HAP-1 (cell line): ENCODE results near the gene MYT1.
"Not testable (repeated sequence)": the region's sequence is repeated elsewhere in the genome, so short reads cannot be mapped to it uniquely, and the experiment has no call there.

ENCODE experiments used
- DNase-seq, 2 experiments: peaks; one replicate each; pipeline ENCODE4 v3.0.0-alpha.2; 2016 to 2020; ENCODE audit warnings: low spot score in 2 of 2
- H3K27me3 ChIP-seq: fragments of 250-450 bp; sonication (Bioruptor Pico); 2 replicates; pipeline ENCODE4 v1.5.1; 2020; ENCODE audit warnings: low read depth, mild to moderate bottlenecking, moderate library complexity
- H3K36me3 ChIP-seq: fragments of 250-450 bp; sonication (Bioruptor Pico); replicated peaks from 2 replicates; pipeline ENCODE4 v1.5.1; 2020; ENCODE audit warnings: mild to moderate bottlenecking
- H3K4me1 ChIP-seq: fragments of 250-450 bp; sonication (Bioruptor Pico); 2 replicates; pipeline ENCODE4 v1.5.1; 2020; ENCODE audit warnings: mild to moderate bottlenecking
- H3K4me3 ChIP-seq: fragments of 250-450 bp; sonication (Bioruptor Pico); 2 replicates; pipeline ENCODE4 v1.5.1; 2020; ENCODE audit warnings: mild to moderate bottlenecking, moderate library complexity
- H3K9me3 ChIP-seq: fragments of 250-450 bp; sonication (Bioruptor Pico); 2 replicates; pipeline ENCODE4 v1.5.1; 2020; ENCODE audit warnings: mild to moderate bottlenecking, moderate library complexity
- in situ Hi-C: fragments of 300-500 bp; cut with MboI; formaldehyde crosslinking; loops from 3 replicates; pipeline ENCODE4 v1.14.3; 2020; ENCODE audit warnings: low sequenced_read_pairs, inconsistent platforms, mixed read lengths

The MYT1 gene

GRCh38 chr20:64231621-64232550, 67.6 kb downstream of the MYT1 start:
- in situ Hi-C loops = no loop called here
- Histone ChIP-seq H3K36me3 (no peaks in the 10 kb centered on the region), H3K9me3 (no peaks in the 10 kb centered on the region), H3K4me1 (no peaks in the 10 kb centered on the region), H3K4me3 (no peak overlapping the region), H3K27me3 (no peaks in the 10 kb centered on the region)
- DNase-seq = no peak

DNA sequence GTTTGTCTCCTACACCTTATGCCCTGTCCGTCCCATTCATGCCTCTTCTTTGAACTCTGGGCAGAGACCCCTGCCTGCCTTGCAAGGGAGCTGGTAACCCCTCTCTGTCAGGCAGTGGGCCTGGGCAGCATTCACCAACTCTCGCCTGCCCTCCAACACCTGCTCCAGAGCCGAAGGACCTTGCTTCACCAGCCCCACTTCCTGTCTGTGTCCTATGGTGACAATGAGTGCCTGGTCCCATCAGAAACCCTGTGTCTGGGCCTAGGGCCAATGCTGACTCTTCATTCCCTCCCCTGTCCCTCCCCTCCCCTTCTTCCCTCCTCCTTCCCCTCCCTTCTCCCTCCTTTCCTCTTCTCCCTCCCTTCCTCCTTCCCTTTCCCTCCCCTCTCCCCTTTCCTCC, 68.5 kb downstream of the MYT1 start:
- no peaks in the 10 kb centered on the region for H3K36me3 ChIP-seq
- H3K27me3 ChIP-seq = no peaks in the 10 kb centered on the region
- DNase-seq = no peak
- no peak overlapping the region for H3K4me3 ChIP-seq
- H3K9me3 ChIP-seq = no peaks in the 10 kb centered on the region
- no peaks in the 10 kb centered on the region for H3K4me1 ChIP-seq
- in situ Hi-C loops = no loop called here

DNA sequence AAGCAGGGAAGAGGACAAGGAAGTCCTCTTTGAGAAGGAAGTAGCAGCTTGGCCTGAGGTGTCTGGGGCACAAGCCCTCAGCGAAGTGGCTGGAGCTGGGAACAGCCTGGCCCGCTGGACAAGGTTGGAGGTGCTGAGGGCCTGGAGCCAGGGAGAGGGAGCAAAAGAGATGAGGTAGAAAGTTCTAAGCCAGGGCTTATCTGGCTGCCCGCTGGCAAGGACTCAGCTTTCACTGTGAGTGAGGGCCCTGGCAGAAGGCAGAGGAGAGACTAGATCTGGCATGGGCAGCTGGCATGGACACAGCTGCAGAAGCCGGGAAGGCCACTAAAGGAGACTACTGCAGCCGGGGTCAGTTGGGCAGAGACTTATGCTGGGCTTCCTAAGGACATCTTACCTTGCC, 69.5 kb downstream of the MYT1 start:
- in situ Hi-C loops = no loop called here
- Histone ChIP-seq H3K9me3 (no peaks in the 10 kb centered on the region), H3K27me3 (no peaks in the 10 kb centered on the region), H3K4me1 (no peaks in the 10 kb centered on the region), H3K36me3 (no peaks in the 10 kb centered on the region), H3K4me3 (no peak overlapping the region)
- DNase-seq = no peak

DNA sequence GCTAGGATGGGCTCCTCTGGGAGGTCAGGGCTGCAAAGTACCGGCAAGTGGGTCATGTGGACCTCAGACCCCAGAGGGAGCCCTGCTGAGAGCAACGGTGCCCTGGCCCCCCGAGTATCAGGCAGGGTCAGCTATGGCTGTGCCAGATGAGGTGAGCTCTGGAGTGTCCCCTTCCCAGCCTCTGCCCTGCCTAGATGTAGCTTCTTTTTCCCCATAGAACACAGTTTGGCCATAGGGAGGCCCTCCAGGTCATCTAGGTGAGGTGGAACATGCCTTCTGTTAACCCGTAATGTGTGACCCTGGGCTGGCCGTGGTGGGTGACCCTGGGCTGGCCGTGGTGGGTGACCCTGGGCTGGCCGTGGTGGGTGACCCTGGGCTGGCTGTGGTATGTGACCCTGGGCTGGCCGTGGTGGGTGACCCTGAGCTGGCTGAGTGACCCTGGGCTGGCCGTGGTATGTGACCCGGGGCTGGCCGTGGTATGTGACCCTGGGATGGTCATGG, 70.1 kb downstream of the MYT1 start:
- Histone ChIP-seq H3K36me3 (no peaks in the 10 kb centered on the region), H3K4me1 (no peaks in the 10 kb centered on the region), H3K9me3 (no peaks in the 10 kb centered on the region), H3K27me3 (no peaks in the 10 kb centered on the region), H3K4me3 (no peak overlapping the region)
- no peak for DNase-seq
- in situ Hi-C loops = no loop called here

DNA sequence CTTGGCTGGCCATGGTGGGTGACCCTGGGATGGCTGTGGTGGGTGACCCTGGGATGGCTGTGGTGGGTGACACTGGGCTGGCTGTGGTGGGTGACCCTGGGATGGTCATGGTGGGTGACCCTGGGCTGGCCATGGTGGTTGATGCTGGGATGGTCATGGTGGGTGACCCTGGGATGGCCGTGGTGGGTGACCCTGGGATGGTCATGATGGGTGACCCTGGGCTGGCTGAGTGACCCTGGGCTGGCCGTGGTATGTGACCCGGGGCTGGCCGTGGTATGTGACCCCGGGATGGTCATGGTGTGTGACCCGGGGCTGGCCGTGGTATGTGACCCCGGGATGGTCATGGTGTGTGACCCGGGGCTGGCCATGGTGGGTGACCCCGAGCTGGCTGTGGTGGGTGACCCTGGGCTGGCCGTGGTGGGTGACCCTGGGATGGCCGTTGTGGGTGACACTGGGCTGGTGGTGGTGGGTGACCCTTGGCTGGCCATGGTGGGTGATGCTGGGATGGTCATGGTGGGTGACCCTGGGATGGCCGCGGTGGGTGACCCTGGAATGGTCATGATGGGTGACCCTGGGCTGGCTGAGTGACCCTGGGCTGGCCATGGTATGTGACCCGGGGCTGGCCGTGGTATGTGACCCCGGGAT, 70.8 kb downstream of the MYT1 start:
- DNase-seq = not testable (repeated sequence)

DNA sequence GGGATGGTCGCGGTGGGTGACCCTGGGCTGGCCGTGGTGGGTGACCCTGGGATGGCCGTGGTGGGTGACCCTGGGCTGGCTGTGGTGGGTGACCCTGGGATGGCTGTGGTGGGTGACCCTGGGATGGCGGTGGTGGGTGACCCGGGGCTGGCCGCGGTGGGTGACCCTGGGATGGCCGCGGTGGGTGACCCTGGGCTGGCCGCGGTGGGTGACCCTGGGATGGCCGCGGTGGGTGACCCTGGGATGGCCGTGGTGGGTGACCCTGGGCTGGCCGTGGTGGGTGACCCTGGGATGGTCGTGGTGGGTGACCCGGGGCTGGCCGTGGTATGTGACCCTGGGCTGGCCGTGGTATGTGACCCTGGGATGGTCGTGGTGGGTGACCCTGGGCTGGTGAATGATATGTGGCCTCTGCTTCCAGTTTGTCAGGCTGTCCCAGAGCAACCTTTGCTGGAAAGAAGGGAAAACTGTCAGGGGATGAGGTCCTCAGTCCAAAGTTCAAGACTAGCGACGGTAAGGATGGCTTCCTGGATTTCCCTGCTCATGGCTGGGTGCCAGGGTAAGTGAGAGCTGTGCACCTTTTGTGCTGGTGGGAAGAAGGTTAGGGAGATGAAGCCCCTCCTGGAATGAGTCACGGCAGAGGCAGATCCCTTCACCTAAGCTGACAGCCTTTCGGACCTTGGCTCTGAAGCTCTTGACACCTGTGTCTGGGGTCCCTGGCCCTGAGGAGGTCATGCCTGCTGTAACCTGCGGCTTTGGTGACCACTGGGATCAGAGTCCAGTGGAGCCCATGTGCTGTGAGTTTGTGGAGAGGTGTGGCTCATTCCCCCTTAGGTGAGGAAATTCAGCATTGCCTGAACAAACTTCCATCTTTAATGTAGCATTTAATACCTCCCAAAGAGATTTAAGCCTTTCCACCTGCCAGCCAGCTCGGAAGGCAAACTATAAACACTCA, 72.2 kb downstream of the MYT1 start:
- DNase-seq = no peak
- Histone ChIP-seq H3K4me1 (no peaks in the 10 kb centered on the region), H3K27me3 (no peaks in the 10 kb centered on the region), H3K9me3 (no peaks in the 10 kb centered on the region), H3K4me3 (no peak overlapping the region), H3K36me3 (no peaks in the 10 kb centered on the region)
- in situ Hi-C loops = no loop called here

More for the DNA sequence above, 70.8 kb downstream of the MYT1 start:
- H3K4me3 ChIP-seq, H3K27me3 ChIP-seq, H3K9me3 ChIP-seq, H3K4me1 ChIP-seq, in situ Hi-C loops, H3K36me3 ChIP-seq: not testable (repeated sequence)

DNA sequence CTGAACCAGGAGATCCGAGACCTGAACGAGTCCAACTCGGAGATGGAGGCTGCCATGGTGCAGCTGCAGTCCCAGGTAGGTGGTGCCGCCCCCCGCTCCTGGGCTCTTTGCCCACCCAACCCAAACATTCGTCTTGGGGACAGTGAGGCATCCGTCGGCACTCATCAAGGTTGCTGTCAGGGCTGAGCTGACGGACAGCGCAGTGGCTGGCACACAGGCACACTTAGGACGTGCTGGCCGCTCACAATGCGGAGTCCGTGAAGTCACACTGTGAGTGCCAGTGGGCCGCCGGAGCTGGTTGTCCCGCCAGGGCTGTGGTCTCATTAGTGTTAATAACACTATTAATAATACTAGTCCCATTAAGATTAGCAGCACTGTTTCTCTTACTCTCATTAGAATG, 73.1 kb downstream of the MYT1 start:
- no peak overlapping the region for H3K4me3 ChIP-seq
- DNase-seq = no peak
- no peaks in the 10 kb centered on the region for H3K4me1 ChIP-seq
- no peaks in the 10 kb centered on the region for H3K27me3 ChIP-seq
- H3K36me3 ChIP-seq = no peaks in the 10 kb centered on the region
- H3K9me3 ChIP-seq = no peaks in the 10 kb centered on the region
- in situ Hi-C loops = no loop called here

- no peak for DNase-seq
- no peaks in the 10 kb centered on the region for H3K9me3 ChIP-seq
- no peaks in the 10 kb centered on the region for H3K4me1 ChIP-seq
- in situ Hi-C loops = no loop called here
- no peaks in the 10 kb centered on the region for H3K36me3 ChIP-seq
- no peak overlapping the region for H3K4me3 ChIP-seq
- no peaks in the 10 kb centered on the region for H3K27me3 ChIP-seq
Measured at GRCh38 chr20:64238115-64238825, 74.0 kb downstream of the MYT1 start.

DNA sequence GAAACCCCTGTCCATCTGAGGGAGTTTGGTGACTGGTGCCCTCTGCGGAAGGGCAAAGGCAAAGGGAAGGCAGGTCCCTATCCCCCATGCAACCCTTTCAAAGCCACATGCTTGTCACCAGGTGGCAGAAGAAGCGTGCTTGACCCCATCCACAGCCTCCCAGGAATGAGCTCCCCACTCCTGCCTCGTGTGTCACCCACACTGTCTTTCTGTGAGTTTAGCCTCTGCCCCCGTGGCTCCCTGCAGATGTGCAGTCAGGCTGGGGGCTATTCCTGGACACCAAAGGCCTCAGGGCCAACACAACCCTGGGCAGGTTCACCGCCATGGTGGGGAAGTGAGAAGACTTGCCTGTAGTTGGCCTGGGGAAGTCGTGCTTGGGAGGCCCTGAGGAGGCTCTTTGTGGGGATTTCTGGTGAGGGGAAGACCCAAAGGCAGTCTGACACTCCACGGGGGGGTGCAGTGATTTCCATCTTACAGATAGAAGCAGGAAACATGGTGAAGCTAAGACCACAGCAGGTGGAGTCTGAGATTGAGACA, 74.7 kb downstream of the MYT1 start:
- no peaks in the 10 kb centered on the region for H3K4me1 ChIP-seq
- H3K9me3 ChIP-seq = no peaks in the 10 kb centered on the region
- H3K27me3 ChIP-seq = no peaks in the 10 kb centered on the region
- H3K36me3 ChIP-seq = no peaks in the 10 kb centered on the region
- no peak for DNase-seq
- no peak overlapping the region for H3K4me3 ChIP-seq
- in situ Hi-C loops = no loop called here

DNA sequence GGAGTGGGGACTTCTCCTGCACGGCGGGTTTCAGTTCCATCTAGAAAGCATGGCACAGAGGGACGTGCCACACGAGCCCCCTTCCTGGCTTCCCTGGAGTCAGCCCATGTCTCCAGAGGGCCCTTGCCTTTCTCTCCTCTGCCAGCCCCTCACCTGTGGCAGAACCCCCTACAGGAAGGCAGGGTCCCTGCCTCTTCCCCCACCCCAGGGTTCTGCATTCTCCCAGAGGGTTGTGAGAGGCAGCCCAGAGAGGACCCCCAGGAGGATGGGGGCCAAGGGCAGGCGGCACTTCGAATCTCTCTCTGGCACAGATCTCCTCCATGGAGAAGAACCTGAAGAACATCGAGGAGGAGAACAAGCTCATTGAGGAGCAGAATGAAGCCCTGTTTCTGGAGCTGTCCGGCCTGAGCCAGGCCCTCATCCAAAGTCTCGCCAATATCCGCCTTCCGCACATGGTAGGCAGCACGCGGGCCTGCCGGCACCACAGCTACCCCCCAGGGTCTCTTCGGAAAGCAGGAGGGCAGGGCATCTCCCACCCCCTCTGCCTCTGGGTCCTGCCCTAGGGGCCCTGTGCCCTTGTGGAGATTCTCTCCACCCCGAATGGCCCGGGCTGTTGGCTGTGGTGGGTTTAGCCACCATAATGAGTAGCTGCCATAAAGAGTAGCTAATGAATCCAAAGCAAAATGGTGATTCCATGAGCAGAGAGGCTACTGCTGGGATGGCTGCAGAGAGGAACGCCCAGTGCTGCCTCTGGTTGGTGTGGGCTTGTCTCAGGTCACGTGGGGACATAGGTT, 75.4 kb downstream of the MYT1 start:
- Histone ChIP-seq H3K27me3 (no peaks in the 10 kb centered on the region), H3K36me3 (no peaks in the 10 kb centered on the region), H3K4me1 (no peaks in the 10 kb centered on the region), H3K4me3 (no peak overlapping the region), H3K9me3 (no peaks in the 10 kb centered on the region)
- in situ Hi-C loops = no loop called here
- DNase-seq = no peak

GRCh38 chr20:64240243-64241015, 76.2 kb downstream of the MYT1 start:
- Histone ChIP-seq H3K4me3 (no peak overlapping the region), H3K9me3 (no peaks in the 10 kb centered on the region), H3K36me3 (no peaks in the 10 kb centered on the region), H3K4me1 (no peaks in the 10 kb centered on the region), H3K27me3 (no peaks in the 10 kb centered on the region)
- DNase-seq = no peak
- in situ Hi-C loops = no loop called here

DNA sequence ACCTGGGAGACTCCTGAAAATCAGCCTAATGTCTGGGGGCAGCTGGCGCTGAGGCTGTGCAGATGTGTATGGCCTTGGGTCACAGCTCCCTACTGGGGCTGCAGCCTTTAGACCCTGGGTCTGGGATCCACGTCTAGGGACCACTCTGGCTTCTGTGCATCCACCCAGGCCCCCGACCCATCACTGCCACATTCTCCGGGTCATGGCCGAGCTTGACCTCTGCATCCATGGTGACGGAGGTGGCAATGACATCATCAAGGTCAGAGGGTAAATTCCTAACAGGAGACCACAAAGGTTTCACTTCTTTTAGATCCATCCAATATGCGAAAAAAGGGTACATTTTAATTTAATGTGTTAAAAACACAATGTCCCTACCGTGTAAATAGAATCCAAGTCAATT, 76.8 kb downstream of the MYT1 start:
- H3K27me3 ChIP-seq = no peaks in the 10 kb centered on the region
- no peaks in the 10 kb centered on the region for H3K36me3 ChIP-seq
- DNase-seq = no peak
- in situ Hi-C loops = no loop called here
- H3K4me3 ChIP-seq = no peak overlapping the region
- H3K4me1 ChIP-seq = no peaks in the 10 kb centered on the region
- H3K9me3 ChIP-seq = no peaks in the 10 kb centered on the region
